ENCODE results near the gene ANP32A.
"Not testable (repeated sequence)": the region's sequence is repeated elsewhere in the genome, so short reads cannot be mapped to it uniquely, and the experiment has no call there.

ANP32A gene

GRCh38 chr15:68759982-68760579 is 60.6 kb downstream of the ANP32A start:
- H3K27me3 ChIP-seq (ENCODE audit: low read depth): peaks cover 24% of the 10 kb centered on the region
- H3K36me3 ChIP-seq (replicated peaks); H3K4me3 ChIP-seq; in situ Hi-C loops (cut with MboI; ENCODE audit: low sequenced_read_pairs); DNase-seq (ENCODE audit: low spot score in 2 of 2); H3K4me1 ChIP-seq; H3K9me3 ChIP-seq: not testable (repeated sequence)

GRCh38 chr15:68755731-68756130 is 65.0 kb downstream of the ANP32A start:
- DNase-seq (ENCODE audit: low spot score in 2 of 2): no peak
- Histone ChIP-seq H3K36me3 (replicated peaks) (no peaks in the 10 kb centered on the region), H3K4me1 (no peaks in the 10 kb centered on the region), H3K27me3 (ENCODE audit: low read depth) (peaks cover 12% of the 10 kb centered on the region), H3K9me3 (no peaks in the 10 kb centered on the region), H3K4me3 (no peak overlapping the region)
- in situ Hi-C loops (cut with MboI; ENCODE audit: low sequenced_read_pairs): no loop called here

DNA sequence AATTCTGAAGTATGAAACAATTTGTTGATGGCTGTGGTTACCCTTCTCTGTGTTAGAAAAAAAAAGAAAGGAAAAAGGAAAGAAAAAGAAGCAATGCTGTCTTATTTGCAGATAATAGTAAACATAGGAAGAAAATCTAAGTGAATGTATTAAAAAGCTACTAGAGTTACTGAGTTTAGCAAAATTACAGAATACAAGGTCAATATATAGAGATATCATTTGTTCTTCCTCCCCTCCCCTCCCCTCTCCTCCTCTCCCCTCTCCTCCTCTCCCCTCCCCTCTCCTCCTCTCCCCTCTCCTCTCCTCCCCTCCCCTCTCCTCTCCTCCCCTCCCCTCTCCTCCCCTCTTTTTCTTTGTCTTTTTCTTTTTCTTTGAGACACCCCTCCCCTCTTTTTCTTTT is 69.1 kb downstream of the ANP32A start:
- peaks cover 14% of the 10 kb centered on the region for H3K27me3 ChIP-seq (ENCODE audit: low read depth)
- H3K36me3 ChIP-seq (replicated peaks): no peaks in the 10 kb centered on the region
- in situ Hi-C loops (cut with MboI; ENCODE audit: low sequenced_read_pairs): no loop called here
- no peak overlapping the region for H3K4me3 ChIP-seq
- no peak for DNase-seq (ENCODE audit: low spot score in 2 of 2)
- H3K9me3 ChIP-seq: 0 out of 2 replicates have a peak, but pooled peaks cover 4% of the 10 kb centered on the region
- no peaks in the 10 kb centered on the region for H3K4me1 ChIP-seq

- Histone ChIP-seq H3K4me3 (no peak overlapping the region), H3K9me3 (0 out of 2 replicates have a peak, but pooled peaks cover 4% of the 10 kb centered on the region), H3K36me3 (replicated peaks) (no peaks in the 10 kb centered on the region), H3K4me1 (no peaks in the 10 kb centered on the region), H3K27me3 (ENCODE audit: low read depth) (peaks cover 11% of the 10 kb centered on the region)
- in situ Hi-C loops (cut with MboI; ENCODE audit: low sequenced_read_pairs): no loop called here
- DNase-seq (ENCODE audit: low spot score in 2 of 2): no peak
These were observed 70.9 kb downstream of the ANP32A start for GRCh38 chr15:68749793-68750192.

DNA sequence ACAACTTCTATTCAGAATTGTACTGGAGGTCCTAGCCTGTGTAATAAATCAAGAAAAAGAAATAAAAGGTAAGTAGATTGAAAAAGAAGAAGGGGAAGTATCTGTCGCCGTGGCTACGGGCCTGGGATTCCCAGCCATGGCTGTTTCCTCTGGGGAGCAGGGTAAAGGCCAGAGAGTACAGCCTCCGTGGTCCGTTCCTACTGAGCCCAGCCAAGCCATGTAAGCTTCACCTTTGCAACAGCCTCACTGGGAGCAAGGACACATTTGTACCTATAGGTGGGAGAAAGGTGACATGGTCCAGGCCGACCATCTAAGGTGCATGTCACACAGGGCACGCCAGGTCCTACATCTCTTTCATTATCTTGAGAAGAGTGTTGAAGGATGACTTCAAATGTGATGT is 71.3 kb downstream of the ANP32A start:
- no peak overlapping the region for H3K4me3 ChIP-seq
- DNase-seq (ENCODE audit: low spot score in 2 of 2): no peak
- in situ Hi-C loops (cut with MboI; ENCODE audit: low sequenced_read_pairs): no loop called here
- peaks cover 11% of the 10 kb centered on the region for H3K27me3 ChIP-seq (ENCODE audit: low read depth)
- H3K36me3 ChIP-seq (replicated peaks): no peaks in the 10 kb centered on the region
- H3K4me1 ChIP-seq: no peaks in the 10 kb centered on the region
- 0 out of 2 replicates have a peak, but pooled peaks cover 4% of the 10 kb centered on the region for H3K9me3 ChIP-seq

DNA sequence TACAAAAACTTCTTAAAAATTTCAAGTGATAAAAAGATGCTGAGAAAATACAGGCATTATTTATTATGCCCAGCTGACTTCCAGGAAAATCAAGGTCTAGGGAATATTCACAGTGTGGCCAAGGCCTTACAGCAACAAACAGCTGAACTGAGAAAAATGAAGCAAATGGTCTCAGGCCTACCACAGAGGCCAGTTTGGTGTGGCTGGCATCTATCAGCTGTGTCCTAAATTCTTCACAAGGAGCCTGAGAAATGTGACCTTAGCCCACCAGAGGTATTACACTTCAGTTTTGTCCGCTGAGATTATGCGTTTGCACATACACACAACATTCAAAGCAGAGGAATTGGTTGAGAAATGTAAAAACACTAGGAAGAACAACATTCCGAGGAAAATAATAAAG is 77.4 kb downstream of the ANP32A start:
- no peaks in the 10 kb centered on the region for H3K36me3 ChIP-seq (replicated peaks)
- DNase-seq (ENCODE audit: low spot score in 2 of 2): no peak
- H3K4me1 ChIP-seq: no peaks in the 10 kb centered on the region
- no peaks in the 10 kb centered on the region for H3K27me3 ChIP-seq (ENCODE audit: low read depth)
- in situ Hi-C loops (cut with MboI; ENCODE audit: low sequenced_read_pairs): no loop called here
- no peaks in the 10 kb centered on the region for H3K9me3 ChIP-seq
- no peak overlapping the region for H3K4me3 ChIP-seq

DNA sequence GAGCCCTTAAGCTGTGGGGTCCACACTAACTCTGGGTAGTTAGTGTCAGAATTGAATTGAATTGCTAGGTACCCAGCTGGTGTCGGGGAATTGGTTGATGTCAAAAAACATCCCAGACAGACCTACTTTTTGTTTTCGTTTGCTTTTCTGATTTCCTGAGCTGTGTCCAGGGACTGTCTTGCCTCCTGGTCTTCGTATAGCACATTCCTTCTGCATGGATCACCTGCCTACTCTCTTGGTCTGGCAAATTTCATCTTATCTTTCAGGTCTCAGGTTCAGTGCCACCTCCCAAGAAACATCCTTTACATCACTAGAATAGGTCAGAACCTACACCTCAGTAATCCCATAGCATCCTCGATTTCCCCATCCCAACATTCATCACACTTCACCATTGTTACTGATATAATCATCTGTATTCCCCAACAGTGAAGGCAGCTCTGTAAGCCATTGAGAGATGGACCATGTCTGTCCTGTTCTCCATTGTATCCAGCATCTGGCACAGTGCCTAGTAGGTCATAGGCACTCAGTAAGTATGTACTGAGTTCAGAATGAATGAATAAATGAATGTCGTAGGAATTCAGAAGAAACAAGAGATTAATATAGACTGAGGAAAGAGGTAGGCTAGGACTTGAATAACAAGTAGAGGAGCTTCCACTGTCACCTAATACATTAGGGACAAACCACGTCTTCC is 81.2 kb downstream of the ANP32A start:
- Histone ChIP-seq H3K9me3 (no peaks in the 10 kb centered on the region), H3K4me3 (no peak overlapping the region), H3K4me1 (no peaks in the 10 kb centered on the region), H3K36me3 (replicated peaks) (no peaks in the 10 kb centered on the region), H3K27me3 (ENCODE audit: low read depth) (no peaks in the 10 kb centered on the region; the same call in 1 of the 2 replicates)
- in situ Hi-C loops (cut with MboI; ENCODE audit: low sequenced_read_pairs): no loop called here
- no peak for DNase-seq (ENCODE audit: low spot score in 2 of 2)

- H3K4me1 ChIP-seq: no peaks in the 10 kb centered on the region
- in situ Hi-C loops (cut with MboI; ENCODE audit: low sequenced_read_pairs): no loop called here
- H3K9me3 ChIP-seq: no peaks in the 10 kb centered on the region
These were observed 85.1 kb downstream of the ANP32A start for GRCh38 chr15:68735610-68736009.

GRCh38 chr15:68734881-68735280 is 85.8 kb downstream of the ANP32A start:
- no peak overlapping the region for H3K4me3 ChIP-seq
- in situ Hi-C loops (cut with MboI; ENCODE audit: low sequenced_read_pairs): loop anchor here (5.0 kb wide), 1 partner anchor 142 kb away; no protein-coding TSS in a partner anchor
- H3K36me3 ChIP-seq (replicated peaks): no peaks in the 10 kb centered on the region
- DNase-seq (ENCODE audit: low spot score in 2 of 2): no peak
- no peaks in the 10 kb centered on the region; the same call in 1 of the 2 replicates for H3K27me3 ChIP-seq (ENCODE audit: low read depth)
- H3K4me1 ChIP-seq: no peaks in the 10 kb centered on the region
- no peaks in the 10 kb centered on the region for H3K9me3 ChIP-seq

More at GRCh38 chr15:68735610-68736009, 85.1 kb downstream of the ANP32A start:
- Histone ChIP-seq H3K27me3 (ENCODE audit: low read depth) (no peaks in the 10 kb centered on the region; the same call in 1 of the 2 replicates), H3K4me3 (no peak overlapping the region), H3K36me3 (replicated peaks) (no peaks in the 10 kb centered on the region)
- DNase-seq (ENCODE audit: low spot score in 2 of 2): no peak

GRCh38 chr15:68734352-68734751 is 86.3 kb downstream of the ANP32A start:
- in situ Hi-C loops (cut with MboI; ENCODE audit: low sequenced_read_pairs): loop anchor here (5.0 kb wide), 1 partner anchor 143 kb away; no protein-coding TSS in a partner anchor
- DNase-seq (ENCODE audit: low spot score in 2 of 2): no peak
- H3K4me1 ChIP-seq: no peaks in the 10 kb centered on the region
- no peak overlapping the region for H3K4me3 ChIP-seq
- H3K27me3 ChIP-seq (ENCODE audit: low read depth): no peaks in the 10 kb centered on the region; the same call in 1 of the 2 replicates
- H3K9me3 ChIP-seq: no peaks in the 10 kb centered on the region
- H3K36me3 ChIP-seq (replicated peaks): no peaks in the 10 kb centered on the region

DNA sequence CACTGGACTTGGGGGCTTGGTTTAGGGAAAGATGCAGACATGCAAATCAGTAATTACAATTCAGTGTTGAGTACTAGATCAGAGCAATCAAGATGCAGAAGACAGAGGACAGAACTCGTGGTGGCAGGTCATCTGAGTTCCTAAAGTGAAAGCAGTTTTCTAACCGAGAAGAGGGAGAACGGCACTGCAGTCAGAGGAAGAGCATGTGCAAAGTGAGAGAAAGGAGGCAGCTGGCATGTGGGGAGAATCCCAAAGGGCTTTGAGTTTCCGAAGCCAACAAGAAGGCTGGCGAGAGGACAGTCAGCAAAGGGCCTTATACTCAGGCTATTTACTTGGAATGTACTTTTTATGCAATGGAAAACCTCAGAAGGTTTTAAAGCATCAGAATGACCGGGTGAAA is 87.0 kb downstream of the ANP32A start:
- in situ Hi-C loops (cut with MboI; ENCODE audit: low sequenced_read_pairs): loop anchor here (5.0 kb wide), 1 partner anchor 144 kb away; no protein-coding TSS in a partner anchor
- Histone ChIP-seq H3K4me1 (no peaks in the 10 kb centered on the region), H3K27me3 (ENCODE audit: low read depth) (no peaks in the 10 kb centered on the region; the same call in 1 of the 2 replicates), H3K9me3 (no peaks in the 10 kb centered on the region), H3K4me3 (no peak overlapping the region), H3K36me3 (replicated peaks) (no peaks in the 10 kb centered on the region)
- no peak for DNase-seq (ENCODE audit: low spot score in 2 of 2)

DNA sequence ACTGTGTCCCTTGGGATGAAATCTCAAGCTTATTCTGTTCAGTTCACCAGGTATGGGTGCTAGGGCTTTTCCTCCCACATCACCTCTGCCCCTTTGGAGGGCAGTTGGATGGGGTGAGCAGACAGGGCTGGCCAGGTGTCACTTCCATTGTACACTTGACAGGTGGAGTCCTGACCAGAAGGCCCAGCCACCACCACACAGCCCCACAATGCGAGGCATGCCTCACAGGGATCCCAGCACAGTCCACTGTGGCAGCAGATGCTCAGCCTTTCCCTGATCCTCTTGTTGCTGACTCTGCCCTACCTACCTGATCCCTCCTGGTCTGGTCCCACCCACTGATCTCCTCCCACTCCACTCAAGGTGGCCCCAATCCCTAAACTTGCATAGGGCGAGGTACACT is 88.2 kb downstream of the ANP32A start:
- no peak overlapping the region for H3K4me3 ChIP-seq
- H3K36me3 ChIP-seq (replicated peaks): no peaks in the 10 kb centered on the region
- DNase-seq (ENCODE audit: low spot score in 2 of 2): no peak
- no peaks in the 10 kb centered on the region for H3K9me3 ChIP-seq
- in situ Hi-C loops (cut with MboI; ENCODE audit: low sequenced_read_pairs): loop anchor here (5.0 kb wide), 1 partner anchor 145 kb away; no protein-coding TSS in a partner anchor
- no peaks in the 10 kb centered on the region for H3K4me1 ChIP-seq
- no peaks in the 10 kb centered on the region; the same call in 1 of the 2 replicates for H3K27me3 ChIP-seq (ENCODE audit: low read depth)

GRCh38 chr15:68730976-68731897 is 89.5 kb downstream of the ANP32A start:
- Histone ChIP-seq H3K4me3 (no peak overlapping the region), H3K4me1 (no peaks in the 10 kb centered on the region), H3K9me3 (no peaks in the 10 kb centered on the region), H3K27me3 (ENCODE audit: low read depth) (no peaks in the 10 kb centered on the region; the same call in 1 of the 2 replicates), H3K36me3 (replicated peaks) (no peaks in the 10 kb centered on the region)
- DNase-seq (ENCODE audit: low spot score in 2 of 2): no peak
- in situ Hi-C loops (cut with MboI; ENCODE audit: low sequenced_read_pairs): loop anchor here (5.0 kb wide), 1 partner anchor 146 kb away; no protein-coding TSS in a partner anchor
